Thoracic aorta (tissue), 2 donors: ENCODE measurements around the gene OR13C4. TPM values are rescaled to one million over a fixed set of nuclear protein-coding genes. Genes with fewer than 3 reads are reported as not detected.
"Not testable (repeated sequence)": the region's sequence is repeated elsewhere in the genome, so short reads cannot be mapped to it uniquely, and the experiment has no call there.

Source experiments
- ATAC-seq: fragments of 150-250 bp; one replicate; pipeline ENCODE4 v1.8.0; 2017; ENCODE audit warnings: low read depth; ENCODE audit not compliant: insufficient number of reproducible peaks, low FRiP score
- DNase-seq: peaks from one replicate; pipeline ENCODE4 v3.0.0-alpha.2; 2020; ENCODE audit warnings: low spot score
- H3K27ac ChIP-seq, 2 donors: fragments of 200-600 bp; sonication (generic); 1 replicate in 1 of 2; 2 replicates in 1 of 2; pipeline ENCODE4 v1.5.1; 2016; ENCODE audit warnings: mild to moderate bottlenecking in 2 of 2, moderate library complexity in 2 of 2
- H3K27me3 ChIP-seq: fragments of 200-600 bp; sonication (generic); replicated peaks from 2 replicates; pipeline ENCODE4 v1.6.0; 2016; ENCODE audit warnings: mild to moderate bottlenecking; ENCODE audit not compliant: insufficient read depth
- H3K36me3 ChIP-seq: fragments of 200-600 bp; sonication (generic); one replicate; pipeline ENCODE4 v1.5.1; 2016
- H3K4me1 ChIP-seq, 2 donors: fragments of 200-600 bp; sonication (generic); 1 replicate in 1 of 2; 2 replicates in 1 of 2; pipeline versions ENCODE4 v1.5.1 to v1.6.0; 2016; ENCODE audit warnings: low read depth in 2 of 2, mild to moderate bottlenecking in 1 of 2; ENCODE audit not compliant: control insufficient read depth in 1 of 2
- H3K4me3 ChIP-seq: fragments of 200-600 bp; sonication (generic); 2 replicates; pipeline ENCODE4 v1.5.1; 2016; ENCODE audit warnings: mild to moderate bottlenecking
- H3K9me3 ChIP-seq: fragments of 200-600 bp; sonication (generic); 2 replicates; pipeline ENCODE4 v1.5.1; 2016
- total RNA-seq, 2 donors: library from RNA; depleted of rRNA; stranded (reverse); fragments of >200 nt; gene quantifications; one replicate each; pipeline versions ENCODE4 v1.1.0 to v1.2.3, GENCODE V29; 2016
- TF ChIP-seq, protein P1 (sequence below): fragments of 200-600 bp; sonication (generic); IDR thresholded peaks from one replicate; pipeline ENCODE4 v1.5.1; 2019; ENCODE audit warnings: antibody characterized with exemption

Gene OR13C4
- total RNA-seq, 2 donors from 2014 or later, result not detected

- TF ChIP-seq, protein P1, sequence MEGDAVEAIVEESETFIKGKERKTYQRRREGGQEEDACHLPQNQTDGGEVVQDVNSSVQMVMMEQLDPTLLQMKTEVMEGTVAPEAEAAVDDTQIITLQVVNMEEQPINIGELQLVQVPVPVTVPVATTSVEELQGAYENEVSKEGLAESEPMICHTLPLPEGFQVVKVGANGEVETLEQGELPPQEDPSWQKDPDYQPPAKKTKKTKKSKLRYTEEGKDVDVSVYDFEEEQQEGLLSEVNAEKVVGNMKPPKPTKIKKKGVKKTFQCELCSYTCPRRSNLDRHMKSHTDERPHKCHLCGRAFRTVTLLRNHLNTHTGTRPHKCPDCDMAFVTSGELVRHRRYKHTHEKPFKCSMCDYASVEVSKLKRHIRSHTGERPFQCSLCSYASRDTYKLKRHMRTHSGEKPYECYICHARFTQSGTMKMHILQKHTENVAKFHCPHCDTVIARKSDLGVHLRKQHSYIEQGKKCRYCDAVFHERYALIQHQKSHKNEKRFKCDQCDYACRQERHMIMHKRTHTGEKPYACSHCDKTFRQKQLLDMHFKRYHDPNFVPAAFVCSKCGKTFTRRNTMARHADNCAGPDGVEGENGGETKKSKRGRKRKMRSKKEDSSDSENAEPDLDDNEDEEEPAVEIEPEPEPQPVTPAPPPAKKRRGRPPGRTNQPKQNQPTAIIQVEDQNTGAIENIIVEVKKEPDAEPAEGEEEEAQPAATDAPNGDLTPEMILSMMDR, result no peak
- Histone ChIP-seq H3K36me3 (no peaks in the 10 kb centered on the region), H3K9me3 (no peaks in the 10 kb centered on the region), H3K27ac (no peak within 1 kb of the TSS), H3K27me3 (no peaks in the 10 kb centered on the region), H3K4me1 (no peaks in the 10 kb centered on the region), H3K4me3 (no peak within 1 kb of the TSS)
- DNase-seq (no peak), ATAC-seq (no peak)
These were observed 9.7 kb upstream of the OR13C4 start, which contains the start of gene OR13C3 for GRCh38 chr9:104536756-104537155. Gene OR13C3 (minus strand): TSS chr9:104536856. CDS start chr9:104536723, 133 bp downstream.

DNA sequence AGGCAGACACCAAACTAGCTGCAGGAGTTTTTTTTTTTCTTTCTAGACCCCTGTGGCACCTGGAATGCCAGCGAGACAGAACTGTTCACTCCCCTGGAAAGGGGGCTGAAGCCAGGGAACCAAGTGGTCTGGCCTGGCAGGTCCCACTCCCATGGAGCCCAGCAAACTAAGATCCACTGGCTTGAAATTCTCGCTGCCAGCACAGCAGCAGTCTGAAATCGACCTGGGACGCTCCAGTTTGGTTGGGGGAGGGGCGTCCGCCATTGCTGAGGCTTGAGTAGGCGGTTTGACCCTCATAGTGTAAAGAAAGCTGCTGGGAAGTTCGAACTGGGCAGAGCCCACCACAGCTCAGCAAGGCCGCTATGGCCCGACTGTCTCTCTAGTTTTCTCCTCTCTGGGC lies 6.8 kb downstream of the OR13C4 start:
- not testable (repeated sequence) for H3K27me3 ChIP-seq, H3K4me1 ChIP-seq, H3K4me3 ChIP-seq, H3K9me3 ChIP-seq, H3K27ac ChIP-seq, ATAC-seq, DNase-seq, H3K36me3 ChIP-seq

GRCh38 chr9:104514901-104515300 lies 12.1 kb downstream of the OR13C4 start:
- TF ChIP-seq, protein P1, result no peak
- Histone ChIP-seq H3K4me3 (no peak overlapping the region), H3K9me3 (no peaks in the 10 kb centered on the region), H3K27me3 (no peaks in the 10 kb centered on the region), H3K4me1 (no peaks in the 10 kb centered on the region), H3K27ac (no peak overlapping the region), H3K36me3 (no peaks in the 10 kb centered on the region)
- no peak for ATAC-seq
- DNase-seq, result no peak

DNA sequence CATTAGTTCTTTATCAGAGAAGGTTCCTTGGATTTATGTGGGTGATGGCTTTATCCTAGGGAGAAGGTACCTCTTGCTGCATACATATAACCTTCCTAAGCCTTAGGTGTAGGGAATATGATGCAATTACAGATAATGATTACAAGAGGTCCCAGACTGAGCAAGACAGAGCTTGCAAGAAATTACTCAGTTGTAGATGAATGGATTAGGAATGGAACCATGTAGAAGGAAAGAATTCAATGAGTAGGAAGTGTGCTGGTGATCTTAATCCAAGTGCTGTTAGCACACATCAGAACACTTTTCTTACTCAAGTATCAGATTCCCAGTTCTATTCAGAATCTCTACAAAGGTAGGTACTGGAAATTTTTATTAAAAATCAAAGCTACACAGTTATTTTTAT lies 20.4 kb downstream of the OR13C4 start:
- ATAC-seq (no peak), DNase-seq (no peak)
- no peaks in the 10 kb centered on the region for H3K9me3 ChIP-seq
- no peak overlapping the region for H3K4me3 ChIP-seq
- H3K36me3 ChIP-seq, result no peaks in the 10 kb centered on the region
- H3K27ac ChIP-seq, result no peak overlapping the region
- no peaks in the 10 kb centered on the region for H3K27me3 ChIP-seq
- no peaks in the 10 kb centered on the region for H3K4me1 ChIP-seq
- TF ChIP-seq, protein P1, result no peak

GRCh38 chr9:104503963-104504362 lies 23.0 kb downstream of the OR13C4 start, which contains the start of gene OR13F1:
Gene OR13F1 (plus strand): TSS chr9:104504263. CDS start chr9:104504263, 0 bp downstream.
- ATAC-seq, result no peak
- no peak within 1 kb of the TSS for H3K27ac ChIP-seq
- no peak within 1 kb of the TSS for H3K4me3 ChIP-seq
- H3K4me1 ChIP-seq, result no peaks in the 10 kb centered on the region
- H3K9me3 ChIP-seq, result no peaks in the 10 kb centered on the region
- no peaks in the 10 kb centered on the region for H3K27me3 ChIP-seq
- DNase-seq, result no peak
- TF ChIP-seq, protein P1, result no peak
- H3K36me3 ChIP-seq, result no peaks in the 10 kb centered on the region

- no peak for ATAC-seq
These were observed 23.6 kb downstream of the OR13C4 start for GRCh38 chr9:104503440-104503839.

More at GRCh38 chr9:104503440-104503839, 23.6 kb downstream of the OR13C4 start:
- Histone ChIP-seq H3K4me1 (no peaks in the 10 kb centered on the region), H3K36me3 (no peaks in the 10 kb centered on the region), H3K4me3 (no peak overlapping the region), H3K9me3 (no peaks in the 10 kb centered on the region), H3K27ac (no peak overlapping the region), H3K27me3 (no peaks in the 10 kb centered on the region)
- TF ChIP-seq, protein P1, result no peak
- no peak for DNase-seq
